ENCODE data around the gene LPIN3. TPM values are rescaled to one million over a fixed set of nuclear protein-coding genes. Genes with fewer than 3 reads are reported as not detected.

The LPIN3 gene
- total RNA-seq, 2 experiments from 2014 or later: 4.0 TPM

- H3K27ac Mint-ChIP-seq: no peak overlapping the region
- intact Hi-C loops (cut with DNase I, micrococcal nuclease): no loop called here
- H3K4me1 Mint-ChIP-seq: no peaks in the 10 kb centered on the region
- ChIA-PET CTCF (no interaction called here), POLR2A (no interaction called here)
- no peaks in the 10 kb centered on the region for H3K36me3 Mint-ChIP-seq (ENCODE audit: low read depth)
- DNase-seq (no peak), ATAC-seq (no peak)
- no peaks in the 10 kb centered on the region for H3K27me3 Mint-ChIP-seq
- no peak overlapping the region for H3K4me3 Mint-ChIP-seq
- H3K9me3 Mint-ChIP-seq (ENCODE audit: low read depth): no peaks in the 10 kb centered on the region
Observed at GRCh38 chr20:41352666-41353065, 12.0 kb downstream of the LPIN3 start.

DNA sequence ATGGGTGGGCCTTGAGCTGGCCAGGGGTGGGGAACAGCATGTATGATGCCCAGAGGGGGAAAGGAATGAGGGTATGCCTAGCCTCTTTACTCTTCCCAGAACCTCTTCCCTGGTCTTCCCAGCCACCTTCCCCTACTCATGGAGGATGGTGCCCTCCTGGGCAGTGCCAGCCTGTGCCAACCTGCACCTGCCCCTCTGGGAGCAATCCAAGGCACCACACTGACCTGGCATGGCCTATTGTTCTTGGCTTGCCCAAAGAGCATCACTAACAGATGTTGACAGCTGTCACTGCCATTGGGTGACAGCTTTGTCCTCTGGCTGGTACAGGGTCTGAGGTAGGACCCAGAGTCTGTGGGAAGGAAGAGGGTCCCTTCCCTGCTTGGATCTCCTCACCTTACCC lies 12.9 kb downstream of the LPIN3 start:
- H3K27ac Mint-ChIP-seq: no peak overlapping the region
- no peak for DNase-seq

GRCh38 chr20:41355192-41355591 lies 14.6 kb downstream of the LPIN3 start:
- Mint-ChIP-seq H3K4me1 (no peaks in the 10 kb centered on the region), H3K27me3 (no peaks in the 10 kb centered on the region), H3K27ac (no peak overlapping the region), H3K9me3 (ENCODE audit: low read depth) (no peaks in the 10 kb centered on the region), H3K4me3 (no peak overlapping the region), H3K36me3 (ENCODE audit: low read depth) (no peaks in the 10 kb centered on the region)
- CTCF ChIA-PET: no interaction called here
- POLR2A ChIA-PET: interaction anchor here (0.6 kb wide), 1 partner anchor 1897 kb away, joined by 3 read pairs; no protein-coding TSS in a partner anchor
- ATAC-seq (no peak), DNase-seq (no peak)
- intact Hi-C loops (cut with DNase I, micrococcal nuclease): no loop called here

More for the DNA sequence above, 12.9 kb downstream of the LPIN3 start:
- ChIA-PET CTCF (interaction anchor here (0.6 kb wide), 1 partner anchor 64 kb away, joined by 3 read pairs; no protein-coding TSS in a partner anchor), POLR2A (no interaction called here)
- H3K4me1 Mint-ChIP-seq: no peaks in the 10 kb centered on the region
- no peak overlapping the region for H3K4me3 Mint-ChIP-seq
- H3K27me3 Mint-ChIP-seq: no peaks in the 10 kb centered on the region
- ATAC-seq: no peak
- H3K9me3 Mint-ChIP-seq (ENCODE audit: low read depth): no peaks in the 10 kb centered on the region
- intact Hi-C loops (cut with DNase I, micrococcal nuclease): no loop called here
- no peaks in the 10 kb centered on the region for H3K36me3 Mint-ChIP-seq (ENCODE audit: low read depth)

DNA sequence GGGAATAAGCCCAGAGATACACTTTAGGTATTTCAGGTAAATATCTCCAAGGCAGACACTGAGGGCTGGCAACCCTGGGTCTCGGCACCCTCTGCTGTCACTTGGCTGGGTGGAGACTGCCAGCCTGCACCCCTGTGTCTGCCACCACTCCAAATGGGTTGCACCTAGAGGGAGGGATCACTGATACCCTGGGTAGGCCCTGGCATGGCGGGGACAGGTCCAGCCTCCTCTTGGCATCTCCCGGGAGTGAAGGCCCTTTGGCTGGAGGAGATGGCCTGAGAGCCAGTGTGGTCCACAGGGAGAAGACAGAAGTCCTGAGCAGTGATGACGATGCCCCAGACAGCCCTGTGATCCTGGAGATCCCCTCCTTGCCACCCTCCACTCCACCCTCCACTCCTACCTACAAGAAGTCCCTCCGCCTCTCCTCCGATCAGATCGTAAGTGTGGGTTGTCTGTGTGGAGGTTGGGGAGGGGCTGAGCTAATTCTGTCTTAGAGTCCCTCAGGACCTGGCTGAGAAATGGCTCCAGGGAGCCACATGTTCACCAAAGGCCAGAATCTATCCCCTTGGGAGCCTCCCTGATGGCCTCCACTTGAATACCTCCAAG lies 15.1 kb downstream of the LPIN3 start:
- intact Hi-C loops (cut with DNase I, micrococcal nuclease): no loop called here
- POLR2A ChIA-PET: interaction anchor here (0.6 kb wide), 1 partner anchor 1897 kb away, joined by 3 read pairs; no protein-coding TSS in a partner anchor
- no peak overlapping the region for H3K27ac Mint-ChIP-seq

DNA sequence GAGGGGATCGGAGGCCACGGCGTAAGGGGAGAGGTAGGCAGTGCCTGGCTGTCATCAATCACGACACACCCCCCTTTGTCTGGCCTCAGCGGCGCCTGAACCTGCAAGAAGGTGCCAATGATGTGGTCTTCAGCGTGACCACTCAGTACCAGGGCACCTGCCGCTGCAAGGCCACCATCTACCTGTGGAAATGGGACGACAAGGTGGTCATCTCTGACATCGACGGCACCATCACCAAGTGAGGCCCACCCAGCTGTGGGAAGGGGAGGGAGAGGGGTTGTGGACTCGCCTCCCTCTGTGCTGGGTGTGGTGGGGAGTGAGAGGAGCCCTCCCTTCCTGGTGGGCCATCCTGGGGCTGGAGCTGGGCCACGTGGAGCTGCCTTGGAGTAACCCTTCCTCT lies 16.3 kb downstream of the LPIN3 start:
- ChIA-PET POLR2A (interaction anchor here (0.6 kb wide), 1 partner anchor 204 kb away, joined by 3 read pairs; no protein-coding TSS in a partner anchor), CTCF (no interaction called here)
- Mint-ChIP-seq H3K9me3 (ENCODE audit: low read depth) (no peaks in the 10 kb centered on the region), H3K4me1 (no peaks in the 10 kb centered on the region), H3K27ac (no peak overlapping the region), H3K27me3 (no peaks in the 10 kb centered on the region), H3K4me3 (no peak overlapping the region), H3K36me3 (ENCODE audit: low read depth) (no peaks in the 10 kb centered on the region)
- ATAC-seq: no peak
- intact Hi-C loops (cut with DNase I, micrococcal nuclease): no loop called here
- no peak for DNase-seq

More for the DNA sequence above, 15.1 kb downstream of the LPIN3 start:
- Mint-ChIP-seq H3K4me1 (no peaks in the 10 kb centered on the region), H3K9me3 (ENCODE audit: low read depth) (no peaks in the 10 kb centered on the region), H3K4me3 (no peak overlapping the region), H3K36me3 (ENCODE audit: low read depth) (no peaks in the 10 kb centered on the region), H3K27me3 (no peaks in the 10 kb centered on the region)
- DNase-seq (no peak), ATAC-seq (no peak)
- CTCF ChIA-PET: interaction anchor here (0.6 to 0.7 kb wide), 2 partner anchors 63 to 239 kb away, joined by 3 read pairs; no protein-coding TSS in a partner anchor

DNA sequence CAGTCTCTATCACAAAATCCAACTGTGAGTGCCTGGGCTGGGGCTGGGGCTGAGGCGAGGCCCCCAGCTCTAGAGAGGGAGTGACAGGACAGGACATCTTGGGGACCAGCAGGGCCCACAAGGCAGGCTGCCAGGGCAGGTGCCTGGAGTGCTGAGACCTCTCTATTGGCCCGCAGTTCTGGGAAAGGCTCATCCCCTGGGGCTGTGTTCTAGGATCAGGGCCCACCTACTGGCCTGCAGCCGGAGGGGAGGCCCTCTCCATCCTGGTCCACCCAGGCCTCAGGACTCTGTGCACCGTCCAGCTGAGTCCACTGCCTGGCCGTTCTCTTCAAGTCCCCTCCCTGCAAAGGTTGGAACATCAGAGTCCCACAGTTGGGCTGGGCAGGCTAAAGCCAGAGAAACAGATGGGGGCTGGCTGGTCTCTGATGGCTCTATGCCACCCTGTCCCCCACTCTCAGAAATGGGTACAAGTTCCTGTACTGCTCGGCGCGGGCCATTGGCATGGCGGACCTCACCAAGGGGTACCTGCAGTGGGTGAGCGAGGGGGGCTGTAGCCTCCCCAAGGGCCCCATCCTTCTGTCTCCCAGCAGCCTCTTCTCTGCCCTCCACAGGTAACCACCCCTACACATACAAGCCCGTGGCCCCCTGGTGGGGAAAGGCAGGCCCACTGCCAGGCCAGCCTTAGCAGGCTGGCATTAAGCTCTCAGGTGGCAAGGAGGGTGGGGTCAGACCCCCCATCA lies 17.0 kb downstream of the LPIN3 start:
- DNase-seq (no peak), ATAC-seq (no peak)
- intact Hi-C loops (cut with DNase I, micrococcal nuclease): no loop called here
- Mint-ChIP-seq H3K27me3 (no peaks in the 10 kb centered on the region), H3K4me1 (no peaks in the 10 kb centered on the region), H3K9me3 (ENCODE audit: low read depth) (no peaks in the 10 kb centered on the region), H3K27ac (no peak overlapping the region), H3K4me3 (no peak overlapping the region), H3K36me3 (ENCODE audit: low read depth) (no peaks in the 10 kb centered on the region)
- ChIA-PET POLR2A (interaction anchor here (0.6 kb wide), 1 partner anchor 205 kb away, joined by 3 read pairs; no protein-coding TSS in a partner anchor), CTCF (no interaction called here)

- ATAC-seq (no peak), DNase-seq (no peak)
- H3K4me3 Mint-ChIP-seq: no peak overlapping the region
- ChIA-PET CTCF (interaction anchor here (0.6 kb wide), 1 partner anchor 46 kb away, joined by 3 read pairs; no protein-coding TSS in a partner anchor), POLR2A (no interaction called here)
- H3K27me3 Mint-ChIP-seq: no peaks in the 10 kb centered on the region
- no peaks in the 10 kb centered on the region for H3K36me3 Mint-ChIP-seq (ENCODE audit: low read depth)
- H3K4me1 Mint-ChIP-seq: no peaks in the 10 kb centered on the region
- H3K9me3 Mint-ChIP-seq (ENCODE audit: low read depth): no peaks in the 10 kb centered on the region
- H3K27ac Mint-ChIP-seq: no peak overlapping the region
- intact Hi-C loops (cut with DNase I, micrococcal nuclease): no loop called here
Observed at GRCh38 chr20:41358230-41358629, 17.6 kb downstream of the LPIN3 start.

- Mint-ChIP-seq H3K36me3 (ENCODE audit: low read depth) (no peaks in the 10 kb centered on the region), H3K27me3 (no peaks in the 10 kb centered on the region), H3K4me3 (no peak overlapping the region), H3K9me3 (ENCODE audit: low read depth) (no peaks in the 10 kb centered on the region), H3K4me1 (no peaks in the 10 kb centered on the region), H3K27ac (no peak overlapping the region)
- no peak for DNase-seq
- CTCF ChIA-PET: interaction anchor here (0.6 kb wide), 1 partner anchor 46 kb away, joined by 3 read pairs; no protein-coding TSS in a partner anchor
- intact Hi-C loops (cut with DNase I, micrococcal nuclease): no loop called here
- POLR2A ChIA-PET: no interaction called here
- no peak for ATAC-seq
Observed at GRCh38 chr20:41358717-41359116, 18.1 kb downstream of the LPIN3 start.

- no peak overlapping the region for H3K4me3 Mint-ChIP-seq
- ATAC-seq: no peak
Observed at GRCh38 chr20:41359541-41360011, 19.0 kb downstream of the LPIN3 start.

DNA sequence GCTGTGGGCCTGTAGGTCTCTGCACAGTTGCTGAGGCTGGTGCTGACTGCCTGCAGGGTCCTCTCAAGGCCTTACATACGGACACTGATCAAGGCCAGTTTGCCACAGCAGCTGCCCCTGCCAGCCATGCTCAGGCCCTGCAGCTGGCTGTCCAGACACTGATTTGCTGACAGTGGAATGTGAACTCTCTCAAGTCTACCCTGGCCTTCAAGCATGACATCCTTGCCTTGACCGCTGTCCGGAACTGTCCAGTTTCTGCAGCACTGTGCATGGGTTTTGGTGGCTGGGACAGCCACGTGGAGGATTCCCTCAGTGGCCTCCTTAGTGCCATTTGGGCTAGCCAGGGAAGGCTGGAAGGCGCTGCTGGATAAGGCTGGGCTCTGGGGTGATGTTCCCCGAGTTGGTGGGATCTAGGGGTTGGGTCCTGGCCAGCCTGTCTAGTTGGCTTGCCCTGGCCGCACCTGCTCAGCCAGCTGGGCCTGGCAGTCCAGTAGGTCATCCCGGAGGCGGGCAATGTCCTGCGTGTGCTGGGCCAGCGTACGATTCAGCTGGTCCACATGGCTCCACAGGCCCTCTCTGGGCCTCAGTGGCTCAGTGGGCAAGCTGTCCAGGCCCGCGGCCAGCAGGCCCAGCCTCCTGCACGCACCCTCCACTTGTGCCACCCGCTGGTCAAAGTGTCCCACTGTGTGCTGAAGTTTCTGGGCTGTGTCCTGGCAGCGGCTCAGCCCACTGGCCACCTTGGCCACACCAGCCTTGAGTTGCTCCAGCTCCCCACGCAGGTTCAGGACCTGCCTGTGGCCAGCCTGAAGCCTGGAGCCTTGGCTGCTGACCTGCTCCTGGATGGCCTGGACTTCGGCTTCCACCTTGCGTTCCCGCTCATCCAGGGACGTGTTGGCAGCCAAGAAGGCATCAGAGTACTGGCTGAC lies 20.5 kb downstream of the LPIN3 start:
- Mint-ChIP-seq H3K4me3 (no peak overlapping the region), H3K27me3 (peaks cover 7% of the 10 kb centered on the region), H3K36me3 (ENCODE audit: low read depth) (no peaks in the 10 kb centered on the region), H3K4me1 (no peaks in the 10 kb centered on the region), H3K27ac (no peak overlapping the region), H3K9me3 (ENCODE audit: low read depth) (no peaks in the 10 kb centered on the region)
- DNase-seq: no peak
- CTCF ChIA-PET: no interaction called here
- intact Hi-C loops (cut with DNase I, micrococcal nuclease): no loop called here
- no peak for ATAC-seq
- POLR2A ChIA-PET: no interaction called here

More at GRCh38 chr20:41359541-41360011, 19.0 kb downstream of the LPIN3 start:
- intact Hi-C loops (cut with DNase I, micrococcal nuclease): no loop called here
- no peaks in the 10 kb centered on the region for H3K9me3 Mint-ChIP-seq (ENCODE audit: low read depth)
- H3K27me3 Mint-ChIP-seq: no peaks in the 10 kb centered on the region
- POLR2A ChIA-PET: no interaction called here
- CTCF ChIA-PET: no interaction called here
- DNase-seq: no peak
- no peak overlapping the region for H3K27ac Mint-ChIP-seq
- no peaks in the 10 kb centered on the region for H3K36me3 Mint-ChIP-seq (ENCODE audit: low read depth)
- no peaks in the 10 kb centered on the region for H3K4me1 Mint-ChIP-seq
